GM21737 (cell line): ENCODE measurements around the gene OAT.

ENCODE experiments used
- ATAC-seq: cut with Tn5 transposase; IDR thresholded peaks from one replicate; pipeline ENCODE4 v1.9.1; 2021; ENCODE audit warnings: mild to moderate bottlenecking, moderate library complexity; ENCODE audit not compliant: unreplicated experiment

The OAT gene

DNA sequence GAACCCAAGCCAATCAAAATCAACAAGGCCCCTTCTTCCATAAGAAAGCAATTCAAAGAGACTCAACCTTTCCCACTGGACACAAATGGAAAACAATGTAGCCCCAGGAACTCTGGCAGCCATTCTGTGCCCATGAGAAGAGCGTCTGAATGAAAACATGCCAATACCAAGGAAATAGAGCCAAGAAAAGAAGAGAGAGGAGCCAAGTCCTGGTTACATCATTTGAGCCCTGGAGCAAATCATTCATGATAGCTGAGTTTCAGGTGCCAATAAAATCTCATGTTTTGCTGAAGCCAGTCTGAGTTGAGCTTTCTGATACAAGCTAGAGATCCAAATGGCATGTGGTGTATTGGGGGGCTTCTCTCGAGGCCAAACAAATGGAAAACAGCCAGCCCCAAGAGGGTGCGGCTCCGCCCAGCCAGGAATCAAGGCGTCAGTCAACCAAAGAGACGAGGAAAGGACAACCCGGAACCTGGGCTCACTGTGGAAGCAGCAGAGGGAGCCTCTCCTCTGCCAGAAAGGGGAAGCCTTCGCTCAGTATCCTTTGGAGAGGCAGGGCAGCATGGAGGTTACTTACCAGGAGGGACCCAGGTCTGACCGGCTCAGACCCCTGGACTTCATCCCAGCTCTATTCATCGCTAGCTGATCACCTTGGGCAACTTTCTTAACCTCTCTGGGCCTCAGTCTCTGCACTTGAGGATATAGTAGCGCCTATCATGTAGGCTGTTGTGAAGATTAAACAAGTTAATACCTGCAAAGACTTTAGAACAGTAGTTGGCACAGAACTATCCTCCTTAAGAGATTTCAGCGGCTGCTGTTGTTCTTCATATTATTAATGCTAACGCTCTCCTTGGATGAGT, 61.8 kb downstream of the OAT start:
- ATAC-seq = no peak

DNA sequence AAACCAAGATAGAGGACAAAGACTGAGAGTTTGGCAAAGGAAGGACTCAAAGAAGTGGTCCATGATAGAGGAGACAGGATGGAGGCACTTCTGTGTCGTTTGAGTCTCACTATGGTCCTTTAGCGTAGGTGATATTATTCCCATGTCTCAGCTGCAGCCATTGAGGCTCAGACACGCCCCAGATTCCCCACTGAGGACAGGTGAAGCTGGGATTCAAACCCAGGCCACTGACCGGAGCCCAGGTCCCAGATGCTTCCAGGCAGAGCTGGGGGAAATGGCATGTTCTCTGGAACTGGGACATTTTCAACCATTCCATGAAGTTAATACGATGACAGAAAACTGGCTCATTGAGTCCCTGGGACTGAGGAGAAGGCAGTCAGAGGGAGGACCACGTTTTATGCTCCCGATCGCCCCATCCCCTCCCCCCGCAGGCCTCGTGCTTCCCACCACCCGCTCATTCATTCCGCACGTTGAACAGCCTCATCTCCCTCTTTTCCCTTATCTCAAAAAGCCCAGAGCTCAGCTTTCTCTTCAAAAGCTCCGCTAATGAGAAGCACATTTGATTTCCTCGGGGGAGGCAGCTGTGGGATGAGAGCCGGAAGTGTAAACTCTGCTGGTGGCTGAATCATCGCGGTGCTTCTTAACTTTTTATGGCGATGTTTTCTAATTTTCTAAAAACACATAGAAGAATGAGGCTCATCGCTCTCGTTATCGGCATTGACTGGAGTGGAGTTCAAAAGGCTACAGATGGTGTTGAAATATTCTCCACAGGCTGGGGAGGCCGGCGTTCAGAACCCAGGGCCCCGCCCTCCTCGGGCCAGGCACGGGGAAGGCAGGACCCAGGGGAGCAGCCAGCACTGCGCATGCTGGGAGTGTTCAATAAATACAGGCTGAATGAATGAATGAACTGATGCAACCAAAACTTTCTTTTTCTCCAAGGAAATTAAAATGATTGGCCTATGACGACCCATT, 64.0 kb downstream of the OAT start:
- peak; percentile 83 for ATAC-seq

DNA sequence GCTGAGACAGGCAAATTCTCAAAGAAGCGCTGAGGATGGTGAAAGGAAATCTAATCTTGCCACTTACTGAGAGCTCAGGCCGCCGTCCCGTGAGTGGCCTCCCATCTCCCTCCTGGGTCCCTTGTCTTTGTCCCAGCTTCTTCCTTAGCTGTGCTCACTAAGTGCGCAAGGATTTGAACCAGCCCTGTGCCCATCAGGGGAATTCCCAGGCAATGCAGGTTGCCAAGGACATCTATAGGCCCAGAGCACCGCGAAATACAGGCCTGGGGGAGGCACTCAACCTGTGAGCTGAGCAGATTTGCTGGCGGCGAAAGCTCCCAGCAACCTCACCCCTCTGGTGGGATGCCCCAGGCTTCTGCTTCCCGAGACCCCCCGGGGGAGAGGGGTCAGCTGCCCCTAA, 64.8 kb downstream of the OAT start:
- ATAC-seq = no peak

DNA sequence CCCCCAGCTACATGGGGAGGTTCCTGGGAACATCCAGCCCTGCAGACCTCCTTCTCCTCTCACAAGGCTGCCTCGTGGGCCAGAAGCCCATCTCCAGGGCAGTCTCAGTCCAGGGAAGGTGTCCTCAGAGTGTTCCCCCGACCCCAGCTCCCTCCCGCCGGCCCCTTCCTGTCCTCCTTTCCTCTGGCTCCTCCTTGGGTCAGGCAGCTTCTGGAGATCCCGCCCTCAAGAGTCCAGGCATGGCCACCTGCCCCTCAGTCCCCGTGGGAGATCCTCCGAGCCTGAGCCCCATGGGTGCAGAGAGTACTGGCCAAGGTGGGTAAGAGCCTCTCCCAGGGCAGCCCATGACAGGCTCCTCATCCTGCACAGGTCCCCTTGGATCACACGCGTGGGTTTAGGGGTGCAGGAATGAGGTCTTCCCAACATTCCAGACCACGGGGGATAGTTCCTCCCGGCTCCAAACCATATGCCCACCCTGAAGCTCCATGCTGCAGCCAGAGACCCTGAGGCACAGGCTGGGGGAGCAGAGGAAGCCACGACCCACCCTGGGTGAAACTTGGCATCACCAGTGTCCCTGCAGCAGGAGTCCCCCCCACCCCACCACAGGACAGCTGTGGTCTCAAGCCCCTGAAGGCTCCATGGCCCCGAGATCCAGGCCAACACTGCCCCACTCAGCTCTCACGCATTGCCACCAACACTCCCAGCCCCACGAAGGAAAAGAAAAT, 65.5 kb downstream of the OAT start:
- no peak for ATAC-seq

DNA sequence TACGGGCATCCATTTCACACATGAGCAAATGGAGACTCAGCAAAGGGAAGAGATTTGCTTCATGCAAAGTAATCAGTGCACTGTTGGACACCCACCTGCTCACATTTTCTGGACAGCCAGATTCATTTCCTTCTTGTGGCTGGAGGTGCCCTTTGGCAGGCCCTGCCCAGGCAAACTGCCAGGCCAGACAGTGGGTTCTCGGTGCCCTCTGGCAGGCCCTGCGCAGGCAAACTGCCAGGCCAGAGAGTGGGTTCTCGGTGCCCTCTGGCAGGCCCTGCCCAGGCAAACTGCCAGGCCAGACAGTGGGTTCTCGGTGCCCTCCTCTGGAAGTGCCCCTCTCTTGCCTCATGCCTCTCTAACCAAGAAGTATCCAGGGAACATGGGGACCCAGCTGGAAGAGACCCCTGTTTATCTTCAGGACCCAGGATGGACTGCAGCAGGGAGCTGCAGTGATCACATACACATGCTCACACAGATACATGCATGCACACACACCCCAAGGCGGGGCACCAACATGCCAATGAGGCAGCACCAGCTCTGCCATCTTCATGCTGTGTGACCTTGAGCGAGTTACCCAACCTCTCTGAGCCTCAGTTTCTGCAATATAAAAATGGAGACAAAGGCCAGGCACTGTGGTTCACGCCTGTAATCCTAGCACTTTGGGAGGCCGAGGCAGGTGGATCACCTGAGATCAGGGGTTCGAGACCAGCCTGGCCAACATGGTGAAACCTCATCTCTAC, 67.1 kb downstream of the OAT start:
- no peak for ATAC-seq

DNA sequence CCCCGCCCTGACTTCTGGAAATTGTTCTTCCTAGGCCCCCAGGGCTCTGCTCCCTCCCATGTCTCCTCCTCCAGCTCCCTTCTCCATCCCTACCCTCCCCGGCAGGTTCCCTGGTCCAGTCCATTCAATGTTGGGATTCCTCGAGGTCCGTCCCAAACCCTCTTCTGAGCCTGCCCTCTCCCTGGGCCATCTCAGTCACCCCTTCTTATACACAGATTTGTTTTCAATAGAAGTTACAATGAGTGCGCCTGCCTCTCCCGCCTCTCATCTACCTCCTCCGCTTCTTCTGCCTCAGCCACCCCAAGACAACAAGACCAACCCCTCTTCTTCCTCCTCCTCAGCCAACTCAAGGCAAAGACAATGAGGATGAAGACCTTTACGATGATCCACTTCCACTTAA, 67.9 kb downstream of the OAT start:
- ATAC-seq = no peak

DNA sequence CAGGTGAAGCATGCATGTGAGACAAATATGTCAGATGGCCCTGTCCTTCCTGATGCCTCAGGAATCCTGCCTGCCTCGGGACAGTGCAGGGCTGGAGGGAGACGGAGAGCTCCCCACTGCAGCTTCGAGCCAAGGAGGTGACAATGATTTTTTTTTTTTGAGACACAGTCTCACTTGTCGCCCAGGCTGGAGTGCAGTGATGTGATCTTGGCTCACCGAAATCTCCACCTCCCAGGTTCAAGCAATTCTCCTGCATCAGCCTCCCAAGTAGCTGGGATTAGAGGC, 68.8 kb downstream of the OAT start:
- no peak for ATAC-seq

DNA sequence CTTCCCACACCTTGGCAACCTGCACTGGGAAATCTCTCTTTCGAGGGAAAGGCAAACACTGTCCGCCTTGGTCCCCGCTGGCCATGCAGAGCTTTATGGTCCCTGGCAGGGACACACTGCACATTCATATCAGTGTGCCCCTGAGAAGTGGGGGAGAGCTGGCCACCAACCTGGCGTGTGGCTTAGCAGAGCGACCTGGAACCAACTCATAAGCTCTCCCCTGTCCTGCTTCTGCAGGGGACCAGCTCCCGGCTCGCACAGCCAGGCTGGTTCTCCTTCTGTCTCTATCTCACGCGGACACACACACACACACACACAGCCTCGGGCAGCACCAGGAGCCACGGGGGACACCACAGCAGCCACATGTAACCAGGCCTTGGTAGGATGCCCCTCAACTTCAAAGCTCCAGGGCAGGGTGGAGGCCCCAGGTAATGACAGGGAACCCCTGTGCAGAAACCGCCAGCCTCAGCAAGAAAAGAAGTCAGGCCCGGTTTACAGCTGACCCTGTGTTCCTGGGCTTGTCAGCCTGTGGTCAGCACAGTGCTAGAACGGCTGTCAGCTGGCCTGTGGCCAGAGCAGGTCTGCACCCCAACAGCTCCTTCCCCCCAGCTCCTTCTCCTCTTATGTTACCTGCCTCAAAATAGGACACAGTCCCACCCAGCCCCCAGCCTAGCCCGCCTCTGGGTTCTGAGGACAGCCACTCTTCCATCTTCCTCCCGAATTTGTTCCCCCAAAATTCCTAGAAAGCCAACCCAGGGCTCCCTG, 69.3 kb downstream of the OAT start:
- ATAC-seq = no peak

DNA sequence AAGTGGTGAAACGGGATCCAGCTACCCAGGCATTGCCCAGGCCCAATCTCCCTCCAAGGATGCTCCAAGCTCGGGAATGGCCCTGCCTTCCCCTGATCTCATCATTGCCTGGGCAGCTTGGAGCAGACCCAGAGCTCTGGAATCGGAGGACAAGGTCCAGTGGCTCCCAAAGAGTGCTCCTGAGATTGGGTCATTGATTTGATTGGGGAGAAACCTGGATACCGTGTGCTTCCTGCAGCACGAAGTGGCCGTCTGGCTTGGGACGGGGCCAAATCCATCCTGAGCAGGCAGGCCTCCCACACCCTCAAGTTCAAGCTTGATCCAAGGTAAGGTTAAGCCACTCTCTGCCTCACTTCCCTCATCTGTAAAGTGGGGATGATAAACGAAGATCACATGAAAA, 69.9 kb downstream of the OAT start:
- no peak for ATAC-seq

DNA sequence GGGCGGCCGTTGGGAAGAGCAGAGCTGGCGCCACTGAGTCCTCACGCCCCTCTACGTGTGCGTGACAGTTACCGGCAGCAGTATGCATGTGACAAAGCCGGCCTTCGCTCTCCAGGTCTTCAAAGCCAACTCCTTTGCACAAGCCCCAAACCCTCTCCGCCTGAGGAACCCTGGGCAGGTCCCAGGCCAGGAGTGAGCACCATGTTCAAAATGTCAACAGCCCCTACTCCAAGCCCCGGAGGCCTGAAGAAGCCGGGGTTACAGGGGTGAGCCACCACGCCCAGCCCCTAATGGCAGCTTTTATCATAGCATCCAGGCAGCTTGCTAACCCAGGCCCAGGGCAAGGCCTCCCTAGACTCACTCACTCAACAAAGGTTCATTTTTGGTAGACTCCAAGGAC, 70.8 kb downstream of the OAT start:
- no peak for ATAC-seq
